GM18907 (cell line): Measurements from ENCODE around the gene TMEM143.

Experiments
- ATAC-seq: cut with Tn5 transposase; IDR thresholded peaks from one replicate; pipeline ENCODE4 v1.9.1; 2021; ENCODE audit warnings: mild to moderate bottlenecking, moderate library complexity; ENCODE audit not compliant: unreplicated experiment

Gene TMEM143

GRCh38 chr19:48361912-48362311 is 1.8 kb downstream of the TMEM143 start:
- ATAC-seq: no peak

- no peak for ATAC-seq
Measured at GRCh38 chr19:48359123-48359522, 4.6 kb downstream of the TMEM143 start.

- no peak for ATAC-seq
Measured at GRCh38 chr19:48355365-48355954, 8.3 kb downstream of the TMEM143 start.

- no peak for ATAC-seq
Measured at GRCh38 chr19:48354332-48354992, 9.3 kb downstream of the TMEM143 start.

DNA sequence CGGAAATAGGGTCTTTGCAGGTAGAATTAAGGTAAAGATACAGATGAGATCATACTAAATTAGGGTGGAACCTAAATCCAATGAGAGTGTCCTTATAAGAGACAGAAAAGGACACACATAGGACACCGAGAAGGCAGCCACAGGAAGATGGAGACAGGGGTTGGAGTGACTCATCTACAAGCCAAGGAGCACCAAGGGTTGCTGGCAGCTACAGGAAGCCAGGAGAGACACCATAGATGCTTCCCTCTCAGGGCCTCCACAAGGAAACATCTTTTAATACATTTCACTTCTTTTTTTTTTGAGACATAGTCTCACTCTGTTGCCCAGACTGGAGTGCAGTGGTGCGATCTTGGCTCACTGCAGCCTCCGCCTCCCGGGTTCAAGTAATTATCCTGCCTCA is 10.1 kb downstream of the TMEM143 start:
- no peak for ATAC-seq

GRCh38 chr19:48351341-48351752 is 12.4 kb downstream of the TMEM143 start:
- no peak for ATAC-seq

GRCh38 chr19:48350856-48351255 is 12.9 kb downstream of the TMEM143 start:
- no peak for ATAC-seq

DNA sequence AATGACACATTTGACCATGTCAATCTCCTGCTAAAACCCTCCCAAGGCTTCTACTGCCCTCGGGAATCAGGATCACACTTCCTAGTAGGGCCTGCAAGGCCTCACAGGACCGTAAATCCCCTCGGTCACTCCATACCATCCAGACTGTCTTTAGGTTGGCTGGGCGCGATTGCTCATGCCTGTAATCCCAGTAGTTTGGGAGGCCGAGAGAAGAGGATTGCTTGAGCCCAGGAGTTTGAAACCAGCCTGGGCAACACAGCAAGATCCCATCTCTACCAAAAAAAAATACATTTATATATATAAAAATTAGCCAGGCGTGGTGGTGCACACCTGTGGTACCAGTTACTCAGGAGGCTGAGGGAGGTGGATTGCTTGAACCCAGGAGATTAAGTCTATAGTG is 15.0 kb downstream of the TMEM143 start:
- ATAC-seq: no peak

DNA sequence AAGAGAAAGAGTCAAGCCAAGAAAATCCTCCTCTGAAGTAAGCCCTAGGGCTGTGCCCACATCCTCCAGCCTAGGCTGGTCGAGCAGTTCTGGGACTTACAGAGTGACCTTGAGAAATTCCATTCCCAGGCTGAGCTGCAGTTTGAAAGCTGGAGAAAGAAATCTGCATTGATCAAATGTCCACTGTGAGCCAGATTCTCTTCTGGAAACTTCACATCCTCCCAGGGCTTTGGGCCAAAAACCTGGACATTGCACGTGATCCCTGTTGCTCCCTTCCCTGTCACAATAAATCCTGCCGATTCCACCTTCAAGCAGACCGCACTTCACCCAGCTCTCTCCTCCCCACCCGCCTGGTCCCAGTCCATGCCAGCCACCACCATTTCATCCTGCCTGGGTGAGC is 15.7 kb downstream of the TMEM143 start:
- no peak for ATAC-seq

- no peak for ATAC-seq
Measured at GRCh38 chr19:48346191-48346590, 17.5 kb downstream of the TMEM143 start.

- ATAC-seq: no peak
Measured at GRCh38 chr19:48344892-48345291, 18.8 kb downstream of the TMEM143 start.

GRCh38 chr19:48342841-48343540 is 20.7 kb downstream of the TMEM143 start:
- no peak for ATAC-seq

GRCh38 chr19:48342414-48342738 is 21.4 kb downstream of the TMEM143 start:
- no peak for ATAC-seq

GRCh38 chr19:48341515-48342413 is 22.0 kb downstream of the TMEM143 start:
- ATAC-seq: no peak

DNA sequence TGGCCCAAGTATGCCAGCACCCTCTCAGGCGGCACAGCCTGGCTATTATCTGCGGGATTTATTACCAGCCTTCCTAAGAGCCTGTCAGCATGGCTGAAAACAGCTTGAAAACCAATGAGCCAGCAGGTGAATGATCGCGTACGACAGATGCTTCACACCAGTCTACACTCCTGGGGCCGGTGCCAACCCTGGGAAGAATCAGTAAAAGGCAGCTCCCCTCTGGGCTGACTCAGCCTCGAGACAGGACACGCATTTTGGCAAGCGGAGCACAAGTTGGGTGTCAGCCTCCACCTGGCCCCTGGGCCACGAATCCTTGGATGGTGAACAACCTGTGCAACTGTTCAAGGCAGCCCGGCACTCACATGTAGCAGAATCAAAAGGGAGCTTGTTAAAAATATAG is 22.7 kb downstream of the TMEM143 start:
- ATAC-seq: no peak

GRCh38 chr19:48338802-48339503 is 24.8 kb downstream of the TMEM143 start:
- ATAC-seq: no peak

DNA sequence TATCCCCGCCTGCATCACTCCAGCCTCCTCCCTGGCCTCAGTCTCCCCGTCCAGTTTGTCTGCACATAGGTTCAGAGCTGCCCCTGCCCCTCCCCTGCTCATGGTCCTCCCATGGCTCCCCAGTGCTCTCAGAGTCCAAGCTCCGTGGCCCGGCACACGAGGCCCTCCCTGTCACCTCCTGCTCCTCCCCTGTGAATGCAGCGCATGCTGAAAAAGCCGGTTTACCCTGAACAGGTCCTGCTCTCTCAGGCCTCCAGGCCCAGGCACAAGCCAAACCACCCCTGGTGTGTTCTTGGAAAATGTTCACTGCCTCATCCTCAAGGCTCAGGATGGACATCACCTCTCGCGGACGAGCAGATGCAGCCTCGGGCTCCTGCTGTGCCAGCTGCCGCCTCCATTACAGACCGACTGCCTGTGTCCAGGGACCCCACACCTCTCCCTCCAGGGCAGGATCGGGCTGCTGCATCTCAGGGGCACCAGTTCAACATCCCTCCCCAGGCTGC is 25.4 kb downstream of the TMEM143 start:
- no peak for ATAC-seq

- ATAC-seq: peak; percentile 52
Measured at GRCh38 chr19:48333467-48334384, 30.0 kb downstream of the TMEM143 start.

DNA sequence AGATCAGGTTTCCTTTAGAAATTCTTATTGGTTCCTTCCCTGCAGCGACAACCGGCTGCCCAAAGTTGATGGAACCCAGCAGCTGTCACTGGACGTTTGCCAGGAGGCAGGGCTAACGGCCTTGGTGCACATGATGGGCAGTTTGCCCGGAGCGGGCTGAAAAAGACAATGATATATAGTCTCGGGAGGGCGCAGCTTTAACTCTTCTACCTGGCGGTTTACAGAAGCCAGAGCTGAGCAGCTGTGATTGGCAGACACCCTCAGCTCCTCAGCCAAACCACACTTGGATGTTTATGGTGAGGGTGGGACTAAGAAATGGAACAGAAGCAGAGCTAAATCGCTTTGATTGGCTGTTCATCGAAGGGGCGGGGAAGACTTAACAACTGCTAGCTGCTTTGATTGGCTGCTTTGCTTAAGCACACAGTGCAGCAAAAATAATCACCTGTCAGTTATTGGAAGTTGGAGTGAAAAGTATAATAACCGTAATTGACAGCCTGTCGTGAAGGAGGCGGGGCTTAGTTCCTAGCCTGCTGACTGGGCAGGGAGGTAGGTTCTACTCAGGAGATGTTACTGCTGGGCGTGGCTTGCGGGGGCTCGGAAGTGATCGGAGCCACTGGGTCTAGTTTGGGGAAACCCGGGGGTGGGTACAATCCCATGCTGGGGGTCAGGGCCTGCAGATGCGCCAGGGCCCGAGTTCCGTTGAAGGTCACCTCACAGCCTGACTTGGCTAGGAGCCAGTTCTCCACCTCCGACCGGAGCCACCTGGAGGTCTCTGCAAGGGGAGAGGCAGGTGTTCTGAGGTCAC is 30.9 kb downstream of the TMEM143 start:
- ATAC-seq: peak; percentile 67
